Activated CD4-positive, CD25-positive, alpha-beta regulatory T cell (primary cell): ENCODE measurements around the gene SLC2A5.
"Not testable (repeated sequence)": the region's sequence is repeated elsewhere in the genome, so short reads cannot be mapped to it uniquely, and the experiment has no call there.

ENCODE experiments used
- DNase-seq, 4 experiments: peaks; one replicate each; lab custom pipeline; 2025; lab: John Stamatoyannopoulos, UW

The SLC2A5 gene

DNA sequence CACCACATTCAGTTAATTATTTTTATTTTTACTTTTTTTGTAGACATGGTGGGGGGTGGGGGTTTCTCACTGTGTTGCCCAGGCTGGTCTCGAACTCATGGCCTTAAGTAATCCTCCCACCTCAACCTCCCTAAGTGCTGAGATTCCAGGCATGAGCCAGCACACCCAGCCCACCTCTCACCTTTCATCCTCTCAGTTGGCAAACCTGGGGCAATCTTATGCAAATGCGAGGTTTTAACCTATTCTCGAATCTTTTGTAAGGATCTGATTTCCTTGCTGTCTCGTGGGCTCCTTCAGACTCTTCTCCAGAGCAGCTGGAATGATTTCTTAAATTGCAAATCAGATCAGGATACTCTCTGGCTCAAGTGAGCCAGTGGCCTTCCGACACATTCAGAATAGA, 36.1 kb downstream of the SLC2A5 start:
- no peak for DNase-seq

DNA sequence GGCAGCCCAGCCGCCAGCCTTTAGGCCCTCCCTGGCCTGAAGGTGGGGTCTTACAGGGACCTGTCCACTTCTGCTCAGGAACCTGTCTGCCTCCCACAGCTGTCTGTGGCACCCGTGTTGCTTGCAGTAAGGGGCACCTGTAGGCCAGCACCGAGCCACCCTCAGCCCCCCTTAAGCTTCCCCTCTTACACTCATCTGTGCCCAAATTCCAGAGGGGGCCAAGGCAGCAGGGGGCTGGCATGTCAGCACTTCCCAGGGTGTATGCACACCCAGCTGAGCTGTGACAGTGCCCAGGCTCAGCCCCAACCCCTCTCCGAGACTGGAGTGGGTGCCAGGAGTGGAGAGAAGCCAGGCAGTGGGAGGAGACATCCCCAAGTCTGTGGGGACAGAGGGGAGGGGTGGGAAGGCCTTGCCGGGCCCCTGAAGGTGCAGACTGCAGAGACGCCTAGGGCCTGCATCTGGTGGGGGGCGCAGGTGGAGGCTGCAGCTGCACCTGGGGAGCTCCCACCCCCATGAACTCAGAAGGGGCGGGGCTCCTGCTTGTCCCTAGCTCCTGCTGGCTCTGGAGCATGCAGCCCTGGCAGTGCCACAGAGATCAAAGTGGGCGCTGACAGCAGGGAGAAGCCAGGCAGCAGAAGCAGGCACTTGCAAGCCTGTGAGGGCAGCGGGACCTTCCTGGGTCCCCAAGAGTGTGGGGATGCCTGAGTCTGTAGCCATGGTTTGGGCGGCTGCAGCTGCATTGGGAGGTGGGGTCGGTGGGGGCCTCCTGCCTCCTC, 37.8 kb downstream of the SLC2A5 start:
- no peak for DNase-seq

DNA sequence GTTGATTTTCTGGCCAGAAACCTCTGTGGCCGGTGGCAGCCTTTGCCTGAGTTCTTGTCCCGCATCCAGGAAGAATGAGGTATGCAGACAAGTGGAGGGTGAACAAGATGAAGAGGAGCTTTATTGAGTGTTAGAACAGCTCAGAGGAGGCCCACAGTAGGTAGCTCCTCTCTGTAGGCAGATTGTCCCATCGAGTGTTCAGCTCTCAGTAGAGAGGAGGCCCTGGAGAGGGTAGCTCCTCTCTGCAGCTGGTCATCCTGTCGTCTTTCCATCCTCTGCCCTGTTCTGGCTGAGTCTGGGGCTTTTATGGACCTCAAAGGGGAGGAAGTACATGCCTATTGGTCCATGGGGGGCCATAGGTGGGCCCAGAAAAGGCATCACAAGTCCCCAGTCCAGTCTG, 38.4 kb downstream of the SLC2A5 start:
- not testable (repeated sequence) for DNase-seq

DNA sequence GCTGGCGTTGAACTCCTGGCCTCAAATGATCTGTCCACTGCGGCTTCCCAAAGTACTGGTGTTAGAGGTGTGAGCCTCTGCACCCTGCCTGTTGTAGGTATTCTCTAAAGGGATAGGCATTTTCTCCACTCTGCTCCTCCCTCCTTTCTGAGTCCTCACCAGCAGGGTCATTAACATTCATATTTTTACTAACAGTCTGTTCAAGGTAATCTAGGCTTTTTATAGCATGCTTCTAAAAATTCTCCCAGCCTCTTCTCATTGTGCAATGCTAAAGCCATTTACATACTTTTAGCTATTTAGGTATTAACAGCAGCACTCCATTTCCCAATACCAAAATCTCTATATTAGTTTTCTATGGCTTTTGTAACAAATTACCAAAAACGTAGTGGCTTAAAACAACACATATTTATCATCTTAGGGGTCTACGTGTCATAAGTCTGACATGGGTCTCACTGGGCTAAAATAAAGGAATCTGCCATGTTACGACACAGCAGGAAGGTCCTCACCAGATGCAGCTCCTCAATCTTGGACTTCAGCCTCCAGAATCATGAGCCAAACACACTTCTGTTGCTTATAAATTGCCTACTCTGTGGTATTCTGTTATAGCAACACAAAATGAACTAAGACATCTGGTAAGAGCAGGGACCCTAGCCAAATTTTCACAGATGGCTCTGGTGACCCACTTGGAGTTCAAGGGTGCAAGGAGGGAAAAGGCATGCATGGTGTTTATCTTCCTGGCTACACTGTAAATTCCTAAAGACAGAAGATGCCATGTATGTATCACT, 40.3 kb downstream of the SLC2A5 start:
- no peak for DNase-seq

DNA sequence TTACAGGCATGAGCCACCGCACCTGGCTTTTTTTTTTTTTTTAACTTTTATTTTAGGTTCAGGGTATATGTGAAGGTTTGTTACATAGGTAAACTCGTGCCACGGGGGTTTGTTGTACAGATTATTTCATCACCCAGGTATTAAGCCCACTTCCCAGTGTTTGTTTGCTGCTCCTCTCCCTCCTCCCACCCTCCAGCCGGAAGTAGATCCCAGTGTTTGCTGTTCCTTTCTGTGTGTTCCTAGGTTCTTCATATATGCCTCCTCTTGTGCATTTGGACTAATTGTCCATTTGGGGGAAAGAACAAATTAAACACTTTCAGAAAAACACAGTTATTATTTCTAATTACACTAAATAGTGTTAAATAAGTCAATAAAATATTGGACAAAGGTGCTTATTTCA, 42.1 kb downstream of the SLC2A5 start:
- DNase-seq = no peak

DNA sequence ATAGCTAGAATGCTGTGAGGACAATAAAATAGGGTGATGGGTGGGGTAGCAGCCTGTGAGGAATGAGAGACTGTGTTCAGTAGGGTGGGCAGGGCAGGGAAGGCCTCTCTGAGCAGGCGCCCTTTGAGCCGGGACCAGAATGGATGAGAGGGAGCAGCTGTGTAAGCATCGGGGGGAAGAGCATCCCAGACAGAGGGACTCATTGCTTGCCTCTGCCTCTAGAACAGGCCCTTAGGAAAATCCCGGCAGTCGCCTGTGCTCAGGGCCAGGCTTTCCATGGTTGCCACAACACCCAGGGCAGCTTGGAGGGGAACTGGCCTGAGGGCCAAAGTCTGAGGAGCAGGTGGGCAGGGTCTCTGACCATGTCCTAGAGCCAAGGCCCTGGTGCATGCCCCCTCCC, 44.0 kb downstream of the SLC2A5 start:
- DNase-seq = no peak

DNA sequence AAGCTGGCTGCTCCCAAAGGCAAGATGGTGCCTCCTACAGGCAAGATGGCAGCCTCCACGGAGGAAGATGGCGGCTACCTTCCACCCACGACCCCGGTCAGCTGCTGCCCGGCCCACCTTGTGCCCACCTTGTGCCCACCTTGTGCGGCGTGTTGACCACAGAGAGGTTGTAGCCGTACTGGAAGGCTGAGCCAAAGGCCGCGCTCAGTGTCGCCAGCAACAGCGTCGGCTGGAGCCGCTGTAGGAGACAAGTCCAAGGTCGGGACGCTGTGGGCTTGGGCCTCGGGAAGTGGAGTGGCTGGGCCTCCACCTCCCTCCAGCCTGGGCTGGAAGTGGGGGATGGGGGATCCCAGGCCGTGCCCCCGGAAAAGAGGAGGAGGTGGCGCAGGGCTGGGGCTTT, 44.6 kb downstream of the SLC2A5 start:
- no peak for DNase-seq

DNA sequence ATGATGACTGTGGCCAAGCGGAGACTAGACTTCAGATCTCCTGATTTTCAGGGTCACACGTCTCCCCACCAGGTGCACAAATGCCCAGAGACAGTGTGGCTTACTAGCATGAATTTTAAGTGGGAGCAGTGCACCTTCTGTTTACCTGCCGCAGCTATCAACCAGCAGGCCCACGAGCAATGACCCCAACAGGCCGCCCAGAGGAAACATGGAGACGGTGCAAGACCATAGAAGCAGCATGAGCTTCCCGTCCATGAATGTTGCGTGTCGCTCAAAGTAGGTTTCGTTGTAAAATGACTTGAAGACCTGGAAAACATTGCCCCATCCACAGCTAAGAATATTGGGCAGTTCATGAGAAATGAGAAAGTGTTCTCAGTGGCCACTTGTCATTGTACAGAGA, 46.7 kb downstream of the SLC2A5 start:
- no peak for DNase-seq

DNA sequence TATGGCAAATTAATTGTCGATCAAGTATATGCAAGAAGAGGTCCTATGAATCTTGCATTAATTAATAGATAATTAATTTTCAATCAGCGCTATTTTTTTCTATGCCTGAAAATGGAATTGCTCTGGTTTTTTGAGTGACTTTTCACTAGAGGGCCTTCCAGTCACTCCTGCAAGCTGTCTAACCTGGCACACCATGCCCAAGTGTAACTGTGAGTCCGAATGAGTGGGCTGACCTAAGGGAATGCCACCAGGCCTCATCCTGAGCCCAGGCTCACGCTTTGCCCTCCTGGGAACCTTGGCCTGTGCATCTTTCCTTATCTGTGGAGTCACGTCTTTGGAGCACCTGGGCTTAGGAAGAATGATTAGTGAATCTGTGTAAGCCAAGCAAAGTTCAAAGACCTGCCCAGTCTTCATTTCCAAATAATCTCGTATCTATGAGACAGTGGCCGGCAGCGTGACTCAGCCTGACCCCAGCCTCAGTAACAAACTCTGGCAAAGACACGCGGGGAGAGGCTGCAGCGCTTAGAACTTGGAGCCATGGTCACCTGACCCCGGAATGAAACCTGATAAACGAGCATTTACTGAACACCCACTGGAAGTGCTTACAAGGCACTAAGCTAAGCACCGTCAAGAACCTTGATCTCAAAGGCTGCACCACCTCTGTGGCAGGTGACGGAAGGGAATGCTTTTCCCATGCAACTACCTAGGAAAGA, 47.3 kb downstream of the SLC2A5 start:
- DNase-seq = not testable (repeated sequence)

DNA sequence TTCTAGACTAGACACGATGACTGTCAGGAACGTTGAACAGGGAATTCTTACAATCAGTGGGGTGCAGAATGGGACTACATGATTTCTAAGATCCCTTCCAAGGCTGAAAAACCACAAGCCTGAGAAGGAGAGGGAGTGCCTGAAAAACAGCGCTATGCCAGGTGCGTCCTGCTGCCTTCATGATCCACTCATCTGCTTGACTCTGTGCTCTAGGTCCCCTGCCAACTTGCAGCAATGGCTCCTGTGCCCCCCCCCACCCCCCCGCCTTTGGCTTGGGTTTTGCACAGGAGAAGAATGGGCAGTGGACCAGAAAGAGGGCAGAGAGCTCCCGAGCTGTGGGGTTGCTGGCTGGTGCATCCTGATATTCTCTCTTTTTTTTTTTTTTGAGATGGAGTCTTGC, 49.1 kb downstream of the SLC2A5 start:
- no peak for DNase-seq

DNA sequence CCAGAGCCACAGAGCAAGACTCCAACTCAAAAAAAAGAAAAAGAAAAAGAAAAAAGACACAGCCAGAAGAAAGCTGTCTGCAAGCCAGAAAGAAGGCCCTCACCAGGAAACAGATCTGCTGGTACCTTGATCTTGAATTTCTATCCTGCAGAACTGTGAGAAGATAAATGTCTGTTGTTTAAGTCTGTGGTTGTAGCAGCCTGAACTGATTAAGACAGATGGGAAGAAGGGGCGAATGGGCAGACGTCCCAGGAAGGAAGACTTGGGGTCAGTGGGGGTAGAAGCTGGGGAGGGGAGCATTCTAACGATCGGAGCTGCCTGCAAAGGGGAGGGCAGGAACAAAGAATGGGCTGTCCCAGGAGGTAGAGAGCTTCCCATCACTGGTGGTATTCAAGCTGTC, 49.5 kb downstream of the SLC2A5 start:
- DNase-seq = no peak

DNA sequence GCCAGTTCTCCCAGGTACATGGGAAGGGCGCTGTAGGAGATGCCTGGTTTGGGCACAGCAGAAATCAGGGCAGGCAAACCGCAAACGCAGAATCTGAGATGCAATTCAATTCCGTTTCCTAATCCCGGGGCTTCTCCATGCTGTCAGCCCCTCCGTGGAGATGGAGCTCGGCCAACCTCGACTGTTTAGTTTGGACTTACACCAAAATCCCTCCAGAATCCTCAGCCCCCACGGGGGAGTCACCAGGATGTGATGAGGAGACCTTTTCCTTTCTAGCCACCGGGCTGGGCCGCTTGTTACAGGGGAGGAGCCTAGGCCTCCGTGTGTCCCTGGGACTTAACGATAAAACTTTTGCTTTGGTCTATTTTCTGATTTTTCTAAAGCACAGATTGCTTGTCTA, 51.1 kb downstream of the SLC2A5 start:
- DNase-seq = no peak

DNA sequence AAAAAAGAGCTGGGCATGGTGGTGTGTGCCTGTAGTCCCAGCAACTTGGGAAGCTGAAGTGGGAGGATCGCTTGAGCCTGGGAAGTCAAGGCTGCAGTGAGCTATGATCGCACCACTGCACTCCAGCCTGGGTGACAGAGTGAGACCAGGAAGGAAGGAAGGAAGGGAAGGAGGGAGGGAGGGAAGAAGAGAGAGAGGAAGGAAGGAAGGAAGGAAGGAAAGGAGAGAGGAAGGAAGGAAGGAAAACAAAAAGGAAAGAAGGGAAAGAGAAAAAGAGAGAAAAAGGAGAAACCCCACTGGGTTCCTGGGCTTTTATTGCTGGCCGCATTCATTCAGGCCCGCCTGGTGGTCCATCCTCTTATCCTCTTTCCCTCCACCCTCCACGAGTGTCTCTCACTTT, 53.0 kb downstream of the SLC2A5 start:
- no peak for DNase-seq

DNA sequence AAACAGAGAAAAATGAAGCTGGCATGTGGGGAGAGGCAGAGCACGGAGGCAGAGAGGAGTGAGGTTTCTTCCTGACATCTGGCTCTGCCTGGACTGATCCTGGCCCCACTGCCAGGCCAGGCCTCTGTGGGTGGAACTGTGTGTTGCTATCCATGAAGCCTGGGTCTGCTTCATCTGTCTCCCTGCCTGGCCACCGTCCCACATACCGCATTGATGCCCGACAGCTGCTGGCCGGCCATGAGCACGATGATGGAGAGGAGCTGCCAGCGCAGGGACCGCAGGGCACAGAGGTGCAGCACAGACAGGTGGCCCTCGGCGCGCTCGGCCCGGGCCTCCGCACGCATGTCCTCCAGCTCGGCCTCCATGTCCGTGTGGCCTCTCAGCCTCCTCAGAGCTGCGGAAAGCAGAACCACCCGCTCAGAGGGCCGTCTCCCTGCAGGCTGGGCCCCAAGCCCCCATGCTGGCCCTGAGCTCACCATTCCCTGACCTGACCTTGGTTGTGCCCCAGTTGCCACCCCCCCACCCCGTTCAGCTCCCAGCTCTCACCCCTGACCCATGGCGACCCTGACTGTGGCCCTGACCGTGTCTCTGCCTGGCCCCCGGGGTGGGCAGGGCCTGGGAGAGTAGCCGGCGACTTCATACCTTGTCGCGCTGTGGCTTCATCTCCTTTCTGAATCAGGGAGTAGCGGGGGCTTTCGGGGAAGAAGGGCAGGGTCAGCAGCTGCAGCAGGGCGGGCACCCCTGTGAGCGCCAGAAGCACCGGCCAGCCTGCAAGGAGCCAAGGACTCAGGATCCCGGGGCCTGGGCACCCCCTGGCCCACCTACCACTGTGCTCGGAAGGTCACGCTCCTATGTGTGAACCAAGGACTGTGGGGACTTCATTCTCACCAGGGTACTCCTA, 54.7 kb downstream of the SLC2A5 start:
- no peak for DNase-seq

DNA sequence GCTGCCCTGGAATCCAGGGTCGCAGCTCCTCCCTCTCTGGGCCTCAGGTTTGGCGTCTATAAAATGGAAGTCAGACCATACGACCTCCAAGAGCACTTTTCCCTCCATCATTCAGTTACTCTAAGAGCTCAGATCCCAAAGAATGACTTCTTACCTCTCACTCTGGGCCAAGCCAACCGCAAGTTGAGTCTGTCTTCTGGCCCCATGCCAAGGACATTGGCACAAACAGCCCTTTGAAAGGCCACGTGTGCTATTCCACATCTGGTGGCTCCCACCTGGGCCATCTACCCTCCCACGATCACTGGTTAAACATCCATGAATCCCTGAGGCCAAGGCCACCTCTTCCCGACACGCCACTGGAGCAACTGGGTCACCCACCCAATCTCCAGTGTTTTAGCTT, 55.6 kb downstream of the SLC2A5 start:
- no peak for DNase-seq

DNA sequence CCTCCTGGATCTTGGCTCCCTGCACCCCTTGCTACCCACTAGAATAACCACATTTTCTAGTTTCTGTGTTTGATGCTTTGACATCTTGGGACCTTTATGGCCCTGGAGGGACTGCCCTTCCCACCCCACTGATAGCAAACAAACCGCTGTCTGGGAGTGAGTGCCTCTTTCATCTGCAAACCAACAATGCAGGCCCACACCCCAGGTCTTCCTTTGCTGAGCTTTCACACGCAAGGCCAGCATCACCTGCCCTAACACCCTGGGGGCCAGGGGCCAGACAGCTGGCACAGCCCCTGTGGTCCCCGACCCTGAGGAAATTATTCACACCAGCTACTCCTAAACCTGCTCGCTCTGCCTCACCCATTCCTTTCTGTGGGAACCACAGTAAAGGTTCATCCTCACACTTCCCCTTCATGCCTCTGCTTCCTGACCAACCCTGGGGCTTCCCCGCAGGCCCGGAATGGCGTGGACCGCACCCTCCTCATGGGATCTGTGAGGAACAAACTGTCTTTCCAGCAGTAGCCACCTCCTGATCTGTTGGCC, 58.6 kb downstream of the SLC2A5 start:
- no peak for DNase-seq

DNA sequence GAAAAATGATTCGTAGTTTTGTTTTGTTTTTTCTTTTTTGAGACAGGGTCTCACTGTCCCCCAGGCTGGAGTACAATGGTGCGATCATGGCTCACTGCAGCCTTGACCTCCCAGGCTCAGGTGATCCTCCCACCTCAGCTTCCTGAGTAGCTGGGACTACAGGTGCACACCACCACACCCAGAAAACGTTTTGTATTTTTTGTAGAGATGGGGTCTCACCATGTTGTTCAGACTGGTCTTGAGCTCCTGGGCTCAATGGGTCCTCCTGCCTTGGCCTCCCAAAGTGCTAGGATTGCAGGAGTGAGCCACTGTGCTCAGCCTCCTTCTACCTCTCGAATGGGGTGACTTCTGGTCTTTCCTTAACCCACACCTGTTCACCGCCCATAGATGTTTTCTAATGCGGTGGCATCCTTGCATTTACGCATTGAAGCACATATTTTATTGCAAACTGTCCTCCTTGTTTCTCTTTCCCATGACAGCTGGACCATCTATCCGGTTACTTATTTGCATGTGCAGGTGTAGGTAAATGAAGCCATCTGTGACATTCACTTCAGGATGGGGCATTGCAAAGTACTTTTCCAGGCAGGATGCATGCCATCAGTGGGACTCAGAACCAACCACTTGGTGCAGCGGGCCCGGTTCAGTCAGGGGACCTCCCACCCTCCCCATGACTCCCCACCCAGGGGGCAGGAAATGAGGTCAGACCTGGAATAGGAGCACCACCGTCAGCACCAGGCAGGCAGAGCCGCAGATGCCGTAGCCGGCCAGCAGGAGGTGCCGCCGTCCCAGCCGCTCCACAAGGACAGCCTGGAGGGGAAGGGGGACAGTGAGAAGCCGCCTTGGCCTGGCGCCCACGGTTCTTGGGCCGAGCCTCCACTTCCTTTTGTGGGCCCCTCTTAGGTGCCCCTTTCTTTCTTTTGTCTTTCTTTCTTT, 59.7 kb downstream of the SLC2A5 start:
- peak in 1 of 4 experiments; percentile 5 for DNase-seq

DNA sequence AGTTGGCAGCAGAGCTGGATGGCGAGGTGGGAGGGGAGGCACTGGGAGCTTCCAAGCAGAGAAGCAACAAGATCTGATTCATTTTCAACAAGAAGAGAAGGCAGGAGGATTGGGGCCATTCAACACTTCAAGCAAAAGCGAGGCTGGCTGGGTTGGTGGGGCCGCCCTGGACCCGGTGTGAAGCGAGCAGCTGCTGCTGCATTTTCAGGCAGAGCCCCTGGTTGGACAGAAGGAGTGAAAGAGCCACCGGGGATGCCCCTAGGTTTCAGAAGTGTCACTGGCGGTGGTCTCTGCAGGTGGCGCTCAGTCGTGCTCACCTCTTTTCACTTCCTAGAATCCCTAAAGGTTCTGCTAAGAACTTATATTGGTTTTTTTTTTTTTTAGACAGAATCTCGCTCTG, 61.2 kb downstream of the SLC2A5 start:
- DNase-seq = no peak

DNA sequence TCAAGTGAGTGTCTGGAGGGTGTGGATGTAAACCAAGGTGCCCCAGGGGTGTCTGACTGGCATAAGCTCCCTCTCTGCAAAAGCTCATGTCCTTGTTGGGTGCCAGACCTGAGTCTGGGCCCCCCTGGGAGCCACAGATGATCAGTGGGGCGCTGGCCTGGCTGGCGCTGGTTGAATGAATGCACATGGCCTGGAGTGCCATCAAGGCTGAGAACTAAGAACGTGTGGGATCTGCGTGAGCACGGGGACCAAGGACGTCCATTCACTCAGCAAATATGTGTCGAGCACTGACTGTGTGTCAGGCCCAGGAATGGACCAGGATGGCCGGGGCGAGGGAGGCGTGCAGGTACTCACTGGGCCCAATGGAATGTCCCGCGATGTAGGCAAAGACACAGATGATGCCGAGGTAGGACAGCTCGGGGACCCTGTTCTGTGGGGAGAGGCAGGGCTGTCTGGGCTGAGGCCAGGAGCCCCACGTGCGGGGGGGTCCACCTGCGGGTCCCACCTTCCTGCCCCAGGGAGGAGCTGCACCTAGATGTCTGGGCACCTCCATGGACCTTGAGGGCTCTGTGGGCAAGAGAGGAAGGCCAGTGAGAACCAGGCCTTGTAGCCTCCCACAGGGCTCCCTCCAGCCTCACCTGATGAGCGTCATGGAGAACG, 62.3 kb downstream of the SLC2A5 start:
- DNase-seq = no peak

DNA sequence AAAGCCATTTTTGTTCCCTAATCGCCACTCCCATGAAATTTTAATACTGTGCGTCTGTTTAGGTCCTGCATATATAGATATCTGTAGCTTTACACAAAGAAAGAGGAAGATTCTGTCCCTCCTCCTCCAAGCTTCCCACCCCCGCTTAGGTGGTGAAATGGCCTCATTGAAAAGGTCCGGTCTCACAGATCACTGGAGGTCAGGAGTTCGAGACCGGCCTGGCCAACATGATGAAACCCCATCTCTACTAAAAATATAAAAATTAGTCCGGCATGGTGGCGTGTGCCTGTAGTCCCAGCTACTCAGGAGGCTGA, 64.1 kb downstream of the SLC2A5 start:
- DNase-seq = no peak
